Kidney epithelial cell (primary cell): ENCODE data around the gene IP6K3. TPM values are rescaled to one million over a fixed set of nuclear protein-coding genes. Genes with fewer than 3 reads are reported as not detected.

Source experiments
- DNase-seq: peaks from one replicate; pipeline ENCODE4 v3.0.0-alpha.2; 2010; ENCODE audit warnings: low read depth
- H3K27me3 ChIP-seq: 2 replicates; pipeline ENCODE4 v1.6.0; 2011; ENCODE audit warnings: low read length; ENCODE audit not compliant: control insufficient read depth, insufficient read depth
- H3K36me3 ChIP-seq: 2 replicates; pipeline ENCODE4 v1.5.1; 2011; ENCODE audit warnings: low read length; ENCODE audit not compliant: control insufficient read depth, insufficient read depth
- H3K4me3 ChIP-seq: 2 replicates; pipeline ENCODE4 v1.5.1; 2011; ENCODE audit warnings: low read depth, mild to moderate bottlenecking, control low read depth, low read length
- CTCF ChIP-seq: IDR thresholded peaks from 2 replicates; pipeline ENCODE4 v1.5.1; 2011; ENCODE audit warnings: mild to moderate bottlenecking, moderate library complexity, low read length, control low read depth, inconsistent platforms; ENCODE audit not compliant: insufficient read depth, poor library complexity, severe bottlenecking
- total RNA-seq: library from RNA; depleted of rRNA; stranded (reverse); fragments of >200 nt; gene quantifications from 2 replicates; pipeline ENCODE4 v1.2.3, GENCODE V29; 2015

IP6K3 gene
- total RNA-seq, 1 donor from 2014 or later: 0.29 TPM

- Histone ChIP-seq H3K27me3 (peaks cover 7% of the 10 kb centered on the region), H3K4me3 (peak overlapping the region; percentile 0), H3K36me3 (no peaks in the 10 kb centered on the region)
- TF ChIP-seq CTCF: no peak
- DNase-seq: no peak
Observed at GRCh38 chr6:33789550-33789895, 42.8 kb upstream of the IP6K3 start.

- Histone ChIP-seq H3K4me3 (peak within 1 kb of the TSS; percentile 82), H3K27me3 (peaks cover 7% of the 10 kb centered on the region), H3K36me3 (no peaks in the 10 kb centered on the region)
- no peak for TF ChIP-seq CTCF
- DNase-seq: peak; percentile 54
Observed at GRCh38 chr6:33788694-33789549, 42.2 kb upstream of the IP6K3 start, which contains the start of gene LEMD2. Gene LEMD2, minus strand, starts transcription at chr6:33789130. Its CDS starts 14 bp downstream, at chr6:33789116.

- Histone ChIP-seq H3K27me3 (peaks cover 6% of the 10 kb centered on the region), H3K36me3 (no peaks in the 10 kb centered on the region), H3K4me3 (peak overlapping the region; percentile 82)
- no peak for DNase-seq
- TF ChIP-seq CTCF: no peak
Observed at GRCh38 chr6:33787954-33788693, 41.4 kb upstream of the IP6K3 start.

- DNase-seq: no peak
- TF ChIP-seq CTCF: no peak
- peaks cover under 1% of the 10 kb centered on the region for H3K27me3 ChIP-seq
Observed at GRCh38 chr6:33787346-33787953, 40.7 kb upstream of the IP6K3 start.

GRCh38 chr6:33786736-33787135, 40.0 kb upstream of the IP6K3 start:
- Histone ChIP-seq H3K36me3 (no peaks in the 10 kb centered on the region), H3K4me3 (no peak overlapping the region), H3K27me3 (no peaks in the 10 kb centered on the region)
- no peak for DNase-seq
- TF ChIP-seq CTCF: no peak

More at GRCh38 chr6:33787346-33787953, 40.7 kb upstream of the IP6K3 start:
- Histone ChIP-seq H3K4me3 (peak overlapping the region; percentile 82), H3K36me3 (no peaks in the 10 kb centered on the region)
